ENCODE data around the gene PARD3B. TPM values are rescaled to one million over a fixed set of nuclear protein-coding genes. Genes with fewer than 3 reads are reported as not detected.

The PARD3B gene
- total and polyA plus RNA-seq, 2 of the 4 experiments (the other 2 are of a cell fraction): 3.3 to 15.6 TPM

- H3K14ac ChIP-seq (replicated peaks; ENCODE audit: low read depth, low read length): peak overlapping the region; percentile 76
- dilution Hi-C loops (cut with HindIII; ENCODE audit: low sequenced_read_pairs, unreplicated experiment) (no loop called here), in situ Hi-C loops (cut with MboI; ENCODE audit: low sequenced_read_pairs) (no loop called here), intact Hi-C loops (cut with micrococcal nuclease) (no loop called here)
- DNase-seq: peak; percentile 70
- H3K4ac ChIP-seq (ENCODE audit: low read depth, low read length): peak overlapping the region; percentile 89
- H3K23ac ChIP-seq (ENCODE audit: low read depth, low read length): peak overlapping the region; percentile 39; the same call in 1 of the 2 replicates
- peak; percentile 75 for ATAC-seq (ENCODE audit: low read depth)
- no peak overlapping the region for H4K5ac ChIP-seq (ENCODE audit: low read depth, low read length)
- WGBS, 2 experiments (ENCODE audit: extremely low coverage in 2 of 2, insufficient read length in 1 of 2): no CpG with 5 or more reads among the region's 2 CpGs
- no peaks in the 10 kb centered on the region for H3K27me3 ChIP-seq (ENCODE audit: control insufficient read depth, insufficient read depth, low read length)
- H3K4me1 ChIP-seq (ENCODE audit: control insufficient read depth, insufficient read depth, low read length): peaks cover 10% of the 10 kb centered on the region
- CTCF ChIA-PET: interaction anchor here (1.5 kb wide), 1 partner anchor 12 kb away, joined by 4 read pairs; no protein-coding TSS in a partner anchor
- peaks cover 9% of the 10 kb centered on the region for H3K9me1 ChIP-seq (ENCODE audit: insufficient read depth, low read length)
- peak overlapping the region; percentile 69; the same call in 1 of the 2 replicates for H3K18ac ChIP-seq (ENCODE audit: low read depth, low read length)
- peak overlapping the region; percentile 44 to 81; a peak in 2 of 4 replicates for H4K8ac ChIP-seq (ENCODE audit: low read depth in 2 of 2, low read length in 2 of 2)
- peak overlapping the region; percentile 92 for H2BK120ac ChIP-seq (ENCODE audit: low read depth, low read length)
- H2BK5ac ChIP-seq (ENCODE audit: low read depth, low read length, poor library complexity, severe bottlenecking): peak overlapping the region; percentile 49
- H3K79me1 ChIP-seq (ENCODE audit: low read depth in 1 of 2, low read length in 2 of 2): no peaks in the 10 kb centered on the region; a peak in 1 of 4 replicates
- no peaks in the 10 kb centered on the region for H3K9me3 ChIP-seq (ENCODE audit: control insufficient read depth, insufficient read depth, low read length)
- H3K56ac ChIP-seq (ENCODE audit: extremely low read depth, insufficient read depth, low read length): no peak overlapping the region
- H2AFZ ChIP-seq (replicated peaks; ENCODE audit: low read length, poor library complexity): no peak overlapping the region
- no peak overlapping the region for H3K9ac ChIP-seq (ENCODE audit: low read depth, low read length)
- POLR2A ChIA-PET (ENCODE audit: unreplicated experiment): no interaction called here
- H2BK20ac ChIP-seq (ENCODE audit: low read depth, low read length): peak overlapping the region; percentile 93
- no peak overlapping the region for H3K4me2 ChIP-seq (ENCODE audit: low read depth, low read length)
- no peaks in the 10 kb centered on the region for H3K36me3 ChIP-seq (ENCODE audit: control insufficient read depth, insufficient read depth, low read length)
- no peaks in the 10 kb centered on the region for H4K20me1 ChIP-seq (ENCODE audit: insufficient read depth, low read length)
- no peak overlapping the region for H2AK9ac ChIP-seq (replicated peaks; ENCODE audit: low read depth, low read length, poor library complexity)
- peak overlapping the region; percentile 76 for H4K91ac ChIP-seq (ENCODE audit: insufficient read depth, low read depth, low read length)
- no peak for TF ChIP-seq MAZ (IDR thresholded peaks at IDR 0.05; ENCODE audit: borderline replicate concordance, low read depth, low read length)
- TF ChIP-seq SMC3 (IDR thresholded peaks at IDR 0.05; ENCODE audit: low read depth, low read length): no peak
- no peak for TF ChIP-seq RAD21 (IDR thresholded peaks at IDR 0.05; ENCODE audit: low read length)
- TF ChIP-seq CHD1 (IDR thresholded peaks at IDR 0.05; ENCODE audit: low read depth, low read length): no peak
- TF ChIP-seq CEBPB (IDR thresholded peaks at IDR 0.05; ENCODE audit: low read depth, low read length): 0 out of 2 replicates have a peak, but pooled peaks have one; percentile 38
- TF ChIP-seq RCOR1 (IDR thresholded peaks at IDR 0.05; ENCODE audit: insufficient replicate concordance, low read length): no peak
- no peak for TF ChIP-seq MAFK (IDR thresholded peaks at IDR 0.05; ENCODE audit: low read depth, low read length)
- peak overlapping the region; percentile 86; the same call in 1 of the 2 replicates for H2AK5ac ChIP-seq (ENCODE audit: low read depth, low read length)
- H3K27ac ChIP-seq (ENCODE audit: insufficient read depth, low read length): no peak overlapping the region
- H3K4me3 ChIP-seq (ENCODE audit: insufficient read depth, low read depth, low read length): no peak overlapping the region
- peak overlapping the region; percentile 82 for H2BK15ac ChIP-seq (ENCODE audit: low read depth, low read length)
- no TSS peak for BruUV-seq (replicated peaks)
Observed at GRCh38 chr2:205590759-205591158, 1045.5 kb downstream of the PARD3B start.
